ENCODE results near the gene SIK3. TPM values are rescaled to one million over a fixed set of nuclear protein-coding genes. Genes with fewer than 3 reads are reported as not detected.

Gene SIK3
- total RNA-seq, 2 donors from 2014 or later: 26.2 to 77.6 TPM

- 93% methylated on average over 4 of the region's 4 CpGs for WGBS
- Histone ChIP-seq H3K4me1 (replicated peaks) (no peaks in the 10 kb centered on the region), H3K27ac (no peak overlapping the region)
These were observed 116.9 kb downstream of the SIK3 start for GRCh38 chr11:116981266-116981885.

GRCh38 chr11:116980136-116980793 lies 118.0 kb downstream of the SIK3 start:
- no peak overlapping the region for H3K4me3 ChIP-seq
- H3K27me3 ChIP-seq (replicated peaks; ENCODE audit: insufficient read depth): no peaks in the 10 kb centered on the region
- no peak for DNase-seq (ENCODE audit: low spot score)
- no peaks in the 10 kb centered on the region for H3K9me3 ChIP-seq
- no peaks in the 10 kb centered on the region for H3K36me3 ChIP-seq
- H3K4me1 ChIP-seq (replicated peaks): no peaks in the 10 kb centered on the region
- 87% methylated on average over 7 of the region's 7 CpGs for WGBS
- no peak for TF ChIP-seq POLR2AphosphoS5 (IDR thresholded peaks at IDR 0.05)
- TF ChIP-seq POLR2A (IDR thresholded peaks at IDR 0.05): no peak
- TF ChIP-seq CTCF (IDR thresholded peaks at IDR 0.05): no peak
- H3K27ac ChIP-seq: no peak overlapping the region
- intact Hi-C loops (cut with DNase I): no loop called here

More at GRCh38 chr11:116981266-116981885, 116.9 kb downstream of the SIK3 start:
- Histone ChIP-seq H3K27me3 (replicated peaks; ENCODE audit: insufficient read depth) (no peaks in the 10 kb centered on the region), H3K9me3 (no peaks in the 10 kb centered on the region), H3K36me3 (no peaks in the 10 kb centered on the region), H3K4me3 (no peak overlapping the region)
- TF ChIP-seq CTCF (IDR thresholded peaks at IDR 0.05): no peak
- no peak for TF ChIP-seq POLR2AphosphoS5 (IDR thresholded peaks at IDR 0.05)
- no peak for TF ChIP-seq POLR2A (IDR thresholded peaks at IDR 0.05)
- intact Hi-C loops (cut with DNase I): no loop called here
- no peak for DNase-seq (ENCODE audit: low spot score)

GRCh38 chr11:116976941-116977570 lies 121.2 kb downstream of the SIK3 start:
- Histone ChIP-seq H3K27ac (no peak overlapping the region), H3K9me3 (no peaks in the 10 kb centered on the region), H3K36me3 (no peaks in the 10 kb centered on the region), H3K4me3 (no peak overlapping the region), H3K4me1 (replicated peaks) (no peaks in the 10 kb centered on the region), H3K27me3 (replicated peaks; ENCODE audit: insufficient read depth) (no peaks in the 10 kb centered on the region)
- intact Hi-C loops (cut with DNase I): no loop called here
- TF ChIP-seq POLR2A (IDR thresholded peaks at IDR 0.05): no peak
- no peak for TF ChIP-seq CTCF (IDR thresholded peaks at IDR 0.05)
- no peak for TF ChIP-seq POLR2AphosphoS5 (IDR thresholded peaks at IDR 0.05)
- 70% methylated on average over 5 of the region's 5 CpGs for WGBS
- DNase-seq (ENCODE audit: low spot score): no peak

- H3K4me3 ChIP-seq: no peak overlapping the region
- intact Hi-C loops (cut with DNase I): no loop called here
- WGBS: 100% methylated on average over 1 of the region's 1 CpG
- TF ChIP-seq POLR2A (IDR thresholded peaks at IDR 0.05) (no peak), POLR2AphosphoS5 (IDR thresholded peaks at IDR 0.05) (no peak)
- H3K27me3 ChIP-seq (replicated peaks; ENCODE audit: insufficient read depth): no peaks in the 10 kb centered on the region
- no peaks in the 10 kb centered on the region for H3K4me1 ChIP-seq (replicated peaks)
- no peaks in the 10 kb centered on the region for H3K36me3 ChIP-seq
- H3K9me3 ChIP-seq: no peaks in the 10 kb centered on the region
- no peak for DNase-seq (ENCODE audit: low spot score)
- no peak overlapping the region for H3K27ac ChIP-seq
These were observed 122.6 kb downstream of the SIK3 start for GRCh38 chr11:116975661-116976060.

- no peak for DNase-seq (ENCODE audit: low spot score)
- Histone ChIP-seq H3K4me3 (no peak overlapping the region), H3K27ac (no peak overlapping the region), H3K9me3 (no peaks in the 10 kb centered on the region), H3K4me1 (replicated peaks) (no peaks in the 10 kb centered on the region), H3K27me3 (replicated peaks; ENCODE audit: insufficient read depth) (no peaks in the 10 kb centered on the region), H3K36me3 (no peaks in the 10 kb centered on the region)
- intact Hi-C loops (cut with DNase I): no loop called here
- no peak for TF ChIP-seq POLR2AphosphoS5 (IDR thresholded peaks at IDR 0.05)
- no peak for TF ChIP-seq CTCF (IDR thresholded peaks at IDR 0.05)
- no peak for TF ChIP-seq POLR2A (IDR thresholded peaks at IDR 0.05)
These were observed 125.0 kb downstream of the SIK3 start for GRCh38 chr11:116973270-116973669.

Data from prostate gland (tissue), 2 donors.